Fibroblast of gingiva (primary cell): ENCODE results near the gene CHSY1.
"Not testable (repeated sequence)": the region's sequence is repeated elsewhere in the genome, so short reads cannot be mapped to it uniquely, and the experiment has no call there.

Source experiments
- DNase-seq: peaks from one replicate; pipeline ENCODE4 v3.0.0-alpha.2; 2011; ENCODE audit warnings: low read depth

CHSY1 gene

DNA sequence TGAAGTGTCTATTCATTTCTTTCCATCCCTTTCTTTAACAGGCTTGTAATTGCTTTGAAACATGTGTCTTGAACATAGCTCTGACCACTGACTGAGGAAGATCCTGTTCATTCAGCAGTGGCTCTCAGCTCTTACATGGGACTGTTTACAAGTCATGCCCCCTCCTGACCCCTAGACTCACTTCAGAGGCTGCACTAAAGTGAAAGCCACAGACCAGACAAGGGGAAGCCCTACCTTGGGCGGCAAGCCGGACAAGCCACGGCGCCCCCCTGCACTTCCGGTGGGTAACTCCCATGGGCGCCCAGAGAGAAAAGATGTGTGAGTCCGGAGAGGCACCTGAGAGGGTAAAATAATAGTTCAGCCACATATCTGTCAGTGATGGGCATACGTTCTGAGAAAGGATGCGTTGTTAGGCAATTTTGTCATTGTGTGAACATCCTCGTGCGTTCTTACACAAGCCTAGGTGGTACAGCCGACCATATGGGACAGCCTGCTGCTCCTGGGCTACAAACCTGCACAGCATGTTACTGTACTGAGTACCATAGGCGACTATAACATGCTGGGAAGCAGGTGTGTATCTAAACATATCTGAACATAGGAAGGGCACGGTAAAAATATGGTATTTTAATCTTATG, 116.2 kb downstream of the CHSY1 start:
- no peak for DNase-seq

DNA sequence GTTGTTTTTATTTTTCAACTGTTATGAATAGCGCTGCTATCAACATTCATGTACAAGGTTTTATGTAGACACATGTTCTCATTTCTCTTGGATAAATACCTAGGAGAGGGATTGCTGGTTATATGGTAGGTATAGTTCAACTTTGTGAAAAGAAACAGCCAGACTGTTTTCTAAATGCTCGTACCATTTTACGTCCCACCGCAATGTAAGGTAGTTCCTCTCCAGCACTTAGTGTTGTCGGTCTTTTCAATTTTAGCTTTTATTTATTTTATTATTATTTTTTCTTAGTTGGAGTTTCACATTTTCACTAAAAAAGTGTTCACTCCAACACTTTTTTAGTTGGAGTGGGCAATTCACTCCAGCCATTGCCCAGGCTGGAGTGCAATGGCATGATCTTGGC, 117.1 kb downstream of the CHSY1 start:
- DNase-seq = no peak

DNA sequence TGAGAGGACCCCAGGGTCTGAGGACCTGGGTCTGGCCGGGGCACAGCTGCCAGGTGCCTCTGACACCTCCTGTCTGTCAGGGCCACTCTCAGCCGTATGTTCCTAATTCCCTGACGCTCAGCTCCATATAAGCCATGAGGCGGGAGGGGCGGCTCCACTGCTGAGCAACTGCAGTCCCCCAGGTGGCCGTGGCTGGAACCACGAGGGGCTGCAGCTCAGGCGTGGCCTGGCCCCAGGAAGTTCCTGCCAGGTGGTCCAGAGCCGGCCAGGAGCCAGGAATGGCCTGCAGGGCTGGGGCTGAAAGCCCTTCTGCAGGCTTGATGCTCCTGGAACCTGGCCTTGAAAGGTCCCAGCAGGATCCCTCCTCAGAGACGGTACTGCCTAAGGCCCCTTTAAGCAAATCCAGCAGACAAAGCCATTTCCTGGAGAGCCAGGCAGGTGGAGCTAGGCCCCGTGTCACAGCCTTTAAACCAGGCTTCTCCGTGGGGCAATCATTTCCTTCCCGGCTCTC, 118.0 kb downstream of the CHSY1 start:
- DNase-seq = no peak

DNA sequence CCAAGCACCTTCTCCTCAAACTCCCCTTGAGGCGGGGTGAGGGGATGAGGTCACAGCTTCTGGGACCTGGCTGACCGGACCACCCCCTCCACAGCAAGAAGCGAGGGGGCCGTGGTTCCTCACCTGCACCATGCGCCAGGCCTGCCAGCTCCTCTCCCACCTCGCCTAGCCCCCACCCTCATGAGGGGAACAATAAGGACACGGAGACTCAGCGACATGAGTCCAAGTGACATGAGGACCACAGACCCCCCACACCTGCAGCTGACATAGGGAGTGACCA, 118.7 kb downstream of the CHSY1 start:
- DNase-seq = no peak

DNA sequence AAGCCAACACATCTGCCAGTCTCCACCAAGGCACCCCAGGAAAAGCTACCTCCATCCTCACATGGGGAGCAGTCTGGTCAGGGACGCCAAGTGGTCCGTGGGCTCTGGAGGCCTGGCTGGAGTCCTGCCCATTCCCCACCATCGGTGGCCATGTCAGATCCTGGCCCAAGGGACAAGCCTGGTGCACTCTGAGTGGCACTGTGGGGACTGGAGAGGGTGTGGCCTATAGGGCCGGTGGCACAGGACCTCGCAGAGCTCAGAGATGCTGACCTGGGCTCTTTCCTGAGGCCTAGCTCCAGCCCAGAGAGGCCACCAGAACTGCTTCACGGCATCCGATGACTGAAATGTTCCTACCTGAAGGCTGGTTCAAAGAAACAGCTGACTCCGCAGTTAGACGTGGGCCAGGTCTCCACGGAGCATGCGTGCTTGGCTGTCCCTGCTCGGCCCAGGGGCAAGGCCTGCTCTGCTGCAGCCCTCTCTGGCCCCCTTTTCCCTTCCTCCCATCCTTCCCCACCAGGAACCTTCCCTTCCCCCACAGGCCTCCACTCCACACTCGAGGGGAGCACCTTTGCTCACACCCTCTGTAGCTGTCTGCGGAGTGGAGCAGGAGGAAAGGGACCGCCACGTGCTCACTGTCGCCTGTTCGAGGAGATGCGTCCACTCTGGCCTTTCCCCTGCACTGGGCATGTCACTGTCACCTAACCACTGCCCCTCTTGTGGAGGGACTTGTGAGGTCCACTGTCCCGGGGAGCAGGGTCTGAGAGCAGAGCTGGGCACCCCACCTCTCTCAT, 119.3 kb downstream of the CHSY1 start:
- no peak for DNase-seq

DNA sequence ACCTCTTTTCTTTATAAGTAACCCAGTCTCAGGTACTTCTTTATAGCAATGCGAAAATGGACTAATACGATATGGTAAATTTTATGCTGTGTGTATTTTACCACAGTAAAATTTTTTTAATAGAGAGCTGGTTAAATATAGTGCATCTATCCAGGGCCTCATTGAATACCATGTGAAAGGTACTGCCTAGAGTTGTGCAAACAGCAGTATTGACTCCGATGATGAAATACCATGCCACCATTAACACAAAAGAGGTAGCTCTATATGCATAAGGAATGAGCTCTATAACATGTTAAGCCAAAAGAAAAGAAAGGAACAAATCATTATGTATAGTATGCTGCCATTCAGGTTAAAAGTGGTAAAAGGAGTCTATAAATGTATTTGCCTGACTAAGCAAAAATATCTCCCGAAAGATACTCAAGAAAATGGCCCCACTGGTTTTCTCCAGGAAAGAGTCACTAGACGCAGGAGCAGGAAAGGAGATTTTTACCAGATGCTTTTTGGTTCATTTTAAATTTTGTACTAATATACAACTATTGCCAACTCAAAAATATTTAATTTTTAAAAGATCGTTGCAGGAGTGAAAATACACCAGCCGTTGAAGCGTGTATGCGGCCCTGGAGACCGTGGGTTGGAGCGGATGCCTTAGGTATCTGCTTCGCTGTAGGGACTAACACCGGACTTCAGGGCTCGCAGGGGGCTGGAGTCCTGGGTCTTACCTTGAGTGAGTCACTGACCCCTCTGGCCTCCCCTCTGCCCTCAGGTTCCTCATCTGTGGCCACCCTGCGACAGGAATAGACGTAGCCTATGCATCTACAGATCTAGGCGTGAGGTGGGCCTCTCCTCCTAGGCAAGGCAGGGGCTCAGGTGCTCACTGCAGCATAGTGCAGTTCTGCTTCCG, 120.1 kb downstream of the CHSY1 start:
- DNase-seq = no peak

DNA sequence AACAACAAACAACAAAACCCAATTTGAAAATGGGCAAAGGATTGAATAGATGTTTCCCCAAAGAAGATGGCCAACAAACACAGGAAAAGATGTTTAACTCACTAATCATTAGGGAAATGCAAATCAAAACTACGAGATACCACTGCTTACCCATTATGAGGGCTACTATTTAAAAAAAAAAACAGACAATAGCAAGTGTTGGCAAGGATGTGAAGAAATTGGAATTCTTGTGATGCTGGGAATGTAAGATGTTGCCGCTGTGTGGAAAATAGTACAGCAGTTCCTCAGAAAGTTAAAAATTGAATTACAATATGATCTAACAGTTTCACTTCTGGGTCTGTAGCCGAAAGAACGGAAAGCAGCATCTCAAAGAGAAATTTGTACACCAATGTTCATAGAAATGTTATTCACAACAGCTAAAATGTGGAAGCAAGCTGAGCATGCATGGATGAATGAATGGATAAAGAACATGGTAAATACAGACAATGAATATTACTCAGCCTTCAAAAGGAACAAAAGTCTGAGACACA, 121.9 kb downstream of the CHSY1 start:
- no peak for DNase-seq

DNA sequence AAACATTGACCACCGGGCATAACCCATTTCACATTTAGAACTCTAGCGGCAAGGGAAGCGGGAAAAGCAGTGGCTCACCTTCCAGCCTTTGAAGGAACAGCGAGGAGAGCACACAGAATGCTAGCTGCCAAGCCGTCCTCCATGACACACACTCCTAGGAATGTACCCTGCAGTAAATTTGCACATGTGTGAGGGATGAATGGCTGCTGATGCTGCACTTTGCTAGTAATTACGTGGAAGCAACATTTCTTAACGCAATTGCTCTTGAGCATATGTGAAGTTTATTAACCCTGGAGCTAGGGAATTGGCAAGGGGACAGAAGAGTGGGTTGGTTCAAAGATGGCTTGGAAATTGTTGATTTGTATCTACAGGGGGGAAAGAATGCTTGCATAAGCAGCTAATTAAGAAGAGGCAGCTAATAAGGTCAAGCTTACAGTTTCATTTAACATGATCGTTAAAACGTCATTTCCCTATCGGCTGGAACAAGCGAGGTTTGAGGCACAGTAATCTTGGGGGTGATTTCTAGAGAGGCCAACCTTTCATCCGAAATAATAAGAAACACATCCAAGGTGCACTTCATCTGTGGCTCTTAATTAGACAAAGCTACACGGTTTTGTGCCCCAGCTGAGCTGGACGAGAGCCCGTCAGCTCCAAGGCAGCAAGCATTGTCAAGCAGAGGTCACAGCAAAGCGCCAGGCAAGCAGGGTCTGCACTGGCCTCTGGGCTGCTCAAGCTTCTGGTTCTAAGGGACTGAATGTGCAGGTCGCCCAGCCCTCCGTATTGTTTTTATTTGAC, 123.4 kb downstream of the CHSY1 start:
- DNase-seq = peak; percentile 98

DNA sequence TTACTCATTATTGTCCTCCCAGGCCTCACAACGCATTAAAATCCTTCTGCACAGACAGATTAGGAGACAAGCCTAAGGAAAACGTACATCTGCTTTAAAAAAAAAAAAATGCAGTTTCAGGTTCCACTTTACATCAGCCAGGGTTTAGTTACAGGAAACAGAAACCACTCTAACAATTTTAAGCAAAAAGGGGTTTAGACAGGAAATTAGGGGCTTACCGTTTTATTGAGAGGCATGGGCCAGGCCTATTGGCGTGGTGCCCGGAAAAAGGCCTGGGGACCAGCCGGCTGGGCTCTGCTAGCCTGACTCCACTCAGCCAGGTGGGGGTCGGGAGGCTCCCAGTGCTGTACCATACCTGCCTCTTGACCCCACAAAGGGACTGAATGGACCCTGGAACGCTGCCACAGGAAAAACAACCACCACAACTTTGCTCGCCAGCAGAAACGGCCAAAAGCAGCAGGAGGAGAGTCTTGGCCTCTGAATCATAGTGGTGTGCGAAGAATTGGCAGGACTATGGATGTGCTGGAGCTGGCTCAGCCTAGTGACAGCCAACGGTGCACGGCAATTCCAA, 124.3 kb downstream of the CHSY1 start:
- peak; percentile 96 for DNase-seq

DNA sequence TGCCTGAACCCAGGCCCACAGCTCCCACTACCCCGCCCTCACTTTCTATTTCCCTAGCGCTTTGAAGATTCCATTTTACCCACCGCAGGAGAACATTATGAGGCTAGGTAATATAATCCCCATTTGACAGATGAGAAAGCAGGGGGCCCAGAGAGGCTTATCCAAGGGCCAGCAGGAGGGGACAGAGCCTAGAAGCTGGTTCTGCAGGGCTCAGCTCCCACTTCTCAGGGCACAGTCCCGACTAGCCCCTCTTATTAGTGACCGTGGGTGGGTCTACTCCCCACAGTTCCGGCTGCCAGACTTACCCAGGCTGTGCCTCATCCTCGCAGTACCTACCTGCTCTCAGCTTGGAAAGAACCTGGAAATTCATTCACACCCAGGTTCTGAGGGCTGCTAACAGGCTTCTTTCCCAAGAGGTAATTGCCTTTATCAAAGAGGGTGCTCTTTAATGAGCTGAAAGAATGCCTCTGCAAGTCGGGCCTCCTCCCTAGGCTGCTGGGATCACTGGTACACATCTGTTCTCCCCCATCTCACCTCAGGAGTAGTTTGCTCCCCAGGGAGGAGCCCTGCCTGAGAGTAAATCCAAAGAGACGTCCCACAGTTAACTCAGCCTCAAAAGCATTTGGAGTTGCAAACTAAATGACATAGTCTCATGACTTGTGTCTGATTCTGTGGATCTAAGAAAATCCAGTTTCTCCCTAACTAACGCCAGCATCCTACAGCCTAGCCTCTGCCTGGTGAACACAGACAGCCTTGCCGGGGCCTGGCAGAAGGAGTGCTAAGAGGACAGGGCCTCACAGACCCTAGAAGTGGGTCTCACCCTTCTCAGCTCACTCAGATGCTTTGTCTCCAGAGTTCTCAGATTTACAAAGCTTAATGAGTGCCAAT, 125.0 kb downstream of the CHSY1 start:
- DNase-seq = peak; percentile 69

DNA sequence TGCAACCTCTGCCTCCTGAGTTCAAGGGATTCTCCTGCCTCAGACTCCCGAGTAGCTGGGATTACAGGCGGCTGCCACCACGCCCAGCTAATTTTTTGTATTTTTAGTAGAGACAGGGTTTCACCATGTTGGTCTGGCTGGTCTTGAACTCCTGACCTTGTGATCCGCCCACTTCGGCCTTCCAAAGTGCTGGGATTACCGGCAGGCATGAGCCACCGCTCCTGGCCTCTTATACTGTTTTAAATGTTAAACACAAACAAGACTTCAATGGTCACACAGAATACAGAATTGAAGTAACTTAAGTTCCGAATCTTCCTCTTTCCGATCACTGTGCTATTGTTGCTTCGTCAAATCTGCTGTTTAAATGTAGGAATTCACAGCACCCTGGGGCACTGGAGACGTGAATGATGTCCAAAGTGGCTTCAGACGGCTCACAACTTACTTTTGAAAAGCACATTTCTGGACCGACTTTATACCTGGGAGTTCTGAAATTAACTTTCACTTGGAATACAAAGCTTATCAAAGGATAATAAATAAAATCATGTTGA, 125.9 kb downstream of the CHSY1 start:
- DNase-seq = not testable (repeated sequence)
